NCI-H524 (cell line): ENCODE measurements around the gene DNAI7.

Source experiments
- DNase-seq, 2 experiments: peaks; one replicate each; lab custom pipeline; 2025; lab: John Stamatoyannopoulos, UW

The DNAI7 gene, protein sequence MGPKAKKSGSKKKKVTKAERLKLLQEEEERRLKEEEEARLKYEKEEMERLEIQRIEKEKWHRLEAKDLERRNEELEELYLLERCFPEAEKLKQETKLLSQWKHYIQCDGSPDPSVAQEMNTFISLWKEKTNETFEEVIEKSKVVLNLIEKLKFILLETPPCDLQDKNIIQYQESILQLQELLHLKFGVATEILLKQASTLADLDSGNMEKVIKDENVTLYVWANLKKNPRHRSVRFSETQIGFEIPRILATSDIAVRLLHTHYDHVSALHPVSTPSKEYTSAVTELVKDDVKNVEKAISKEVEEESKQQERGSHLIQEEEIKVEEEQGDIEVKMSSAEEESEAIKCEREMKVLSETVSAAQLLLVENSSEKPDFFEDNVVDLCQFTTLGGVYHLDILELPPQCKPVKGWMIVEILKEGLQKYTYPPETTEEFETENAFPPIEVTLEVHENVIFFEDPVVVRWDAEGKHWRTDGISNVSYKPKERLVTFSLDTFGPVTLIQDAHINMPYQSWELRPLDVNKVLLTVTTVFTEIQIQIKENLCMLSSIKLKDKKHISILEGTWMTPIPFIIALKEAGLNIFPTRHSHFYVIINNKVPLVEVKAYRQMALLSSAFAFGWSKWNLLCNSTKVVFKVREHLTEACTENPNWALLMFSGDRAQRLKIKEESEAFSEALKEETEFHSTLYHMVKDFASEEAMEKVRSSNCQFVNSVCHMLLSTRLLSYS

DNA sequence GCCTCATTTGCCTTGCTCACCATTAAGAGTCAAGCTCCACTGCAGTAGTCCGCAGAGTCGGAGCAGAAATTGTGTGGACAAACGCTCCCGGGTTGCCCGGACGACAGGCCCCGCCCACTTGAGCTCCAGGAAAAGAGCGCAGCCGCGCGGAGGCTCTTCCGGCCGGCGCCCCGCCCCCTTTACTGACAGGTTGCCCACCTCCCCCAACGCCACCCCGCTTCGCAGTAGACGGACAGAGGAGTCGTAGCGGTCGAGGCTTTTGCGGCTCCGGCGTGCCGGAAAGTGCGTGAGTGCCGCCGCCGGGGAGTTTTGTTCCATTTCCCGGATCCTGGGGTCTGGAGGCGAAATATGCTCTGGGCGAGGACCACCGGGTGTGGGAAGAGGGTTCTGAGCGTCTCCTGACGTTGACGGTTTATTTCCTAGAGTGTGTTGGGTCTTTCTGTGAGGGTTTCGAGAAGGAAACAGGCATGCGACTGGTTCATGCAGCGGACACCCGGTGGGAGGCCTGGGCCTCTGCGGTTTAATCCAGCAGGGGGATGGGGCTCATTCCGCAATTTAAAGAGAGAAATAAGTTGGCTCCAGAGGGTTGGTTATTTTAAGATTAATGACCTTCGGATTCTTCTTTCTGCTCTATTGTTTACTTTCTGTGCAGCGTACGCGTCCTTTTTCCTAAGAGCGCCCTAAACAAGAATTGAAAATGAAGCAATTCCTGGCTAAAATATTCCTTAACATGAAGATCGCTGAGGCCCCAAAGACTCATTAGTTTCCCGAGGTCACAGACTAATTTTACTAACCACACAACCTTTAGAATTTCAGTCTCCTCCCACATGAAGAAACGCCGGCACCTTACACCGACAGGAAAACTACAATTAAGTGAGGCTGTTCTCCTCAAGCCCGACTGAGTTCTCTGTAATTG is at the start of gene DNAI7, which contains the start of gene ETFRF1:
Gene DNAI7, minus strand, starts transcription at position 105 of the 916 bp plus-strand sequence. Its CDS starts 82 bp downstream, at position 23.
Gene ETFRF1, plus strand, starts transcription at position 182 of the 916 bp plus-strand sequence. CDS start 8,720 bp downstream, outside the sequence.
- DNase-seq, result peak; percentile 82 to 93

DNA sequence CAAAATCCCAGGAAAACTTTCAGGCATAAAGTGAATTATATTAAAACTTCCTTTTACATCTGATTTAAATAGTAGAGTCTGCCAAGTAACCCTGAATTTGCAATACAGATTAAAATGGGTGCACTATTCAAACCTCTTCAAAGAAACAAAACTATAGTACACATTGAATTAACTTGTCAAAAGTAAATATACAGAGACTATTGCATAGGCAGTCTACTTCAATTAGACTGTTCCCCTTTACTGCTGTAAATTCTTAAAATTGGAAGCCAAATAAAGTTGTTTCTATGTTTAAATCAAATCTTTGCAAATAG is 48.7 kb upstream of the DNAI7 start:
- no peak for DNase-seq

DNA sequence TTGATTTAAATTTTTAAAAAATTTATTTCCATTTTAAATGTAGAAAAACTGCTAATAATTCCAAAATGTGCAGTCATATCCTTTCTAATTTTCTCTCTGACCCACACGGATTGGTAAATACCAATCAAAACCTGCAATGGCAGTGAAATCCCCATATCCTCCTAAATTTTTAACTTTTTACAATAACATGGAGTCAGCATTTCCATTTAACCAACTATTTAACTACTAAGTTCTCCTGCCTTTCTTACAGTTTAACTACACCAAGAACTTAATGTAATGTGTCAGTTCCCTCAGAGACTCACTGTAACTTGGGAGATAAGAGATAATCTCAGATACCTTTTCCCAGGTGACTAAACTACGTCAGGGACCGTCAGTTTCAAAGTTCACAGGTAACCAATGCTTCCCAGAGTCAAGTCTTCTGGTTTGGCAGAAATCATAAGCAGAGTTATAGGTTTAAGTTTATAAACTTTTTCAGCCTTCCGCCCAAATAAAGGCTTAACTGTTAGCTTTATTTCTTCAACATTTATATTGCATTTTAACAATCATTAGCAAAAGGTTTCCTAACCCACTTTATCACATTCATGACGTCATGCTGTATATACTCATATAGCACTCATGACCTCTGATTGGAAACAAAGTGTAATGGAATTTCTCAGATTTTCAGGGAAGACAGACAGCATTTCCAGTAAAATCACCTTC is 48.2 kb upstream of the DNAI7 start:
- no peak for DNase-seq

DNA sequence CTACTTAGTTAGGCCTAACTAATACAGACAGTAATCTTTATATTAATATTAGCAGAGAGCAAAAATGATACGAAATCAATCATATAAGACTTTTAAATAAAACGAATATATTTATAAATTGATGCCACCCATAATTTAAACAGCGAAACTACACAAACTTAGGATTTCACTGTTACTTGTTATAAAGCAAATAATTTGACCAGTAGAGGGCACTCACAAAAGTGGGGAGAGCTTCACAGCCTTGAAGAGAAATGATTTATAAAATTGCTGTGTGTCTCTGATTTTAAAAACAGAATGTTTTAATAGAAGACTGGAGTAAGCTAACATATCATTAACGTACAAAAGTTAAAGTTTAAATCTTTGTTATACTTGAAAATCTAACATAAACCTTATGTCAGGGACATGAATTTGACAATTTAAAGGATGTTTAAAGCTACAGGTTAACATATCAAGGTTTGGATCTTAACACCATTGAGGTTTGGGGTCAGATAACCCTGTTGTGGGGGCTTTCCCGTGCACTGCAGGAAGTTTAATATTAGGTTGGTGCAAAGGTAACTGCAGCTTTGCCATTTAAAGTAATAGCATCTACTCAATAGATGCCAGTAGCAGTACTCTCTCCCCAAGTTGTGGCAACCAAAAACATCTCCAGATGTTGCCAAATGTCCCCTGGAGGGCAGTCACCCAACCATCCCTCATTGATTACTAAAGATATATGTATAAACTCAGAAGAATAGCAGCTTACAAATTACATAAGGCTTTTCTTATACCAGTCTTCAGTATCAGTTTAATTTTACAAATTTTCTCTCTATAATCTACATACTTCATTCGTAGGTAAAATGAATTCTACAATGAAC is 46.4 kb upstream of the DNAI7 start:
- peak in 1 of 2 experiments; percentile 32 for DNase-seq

DNA sequence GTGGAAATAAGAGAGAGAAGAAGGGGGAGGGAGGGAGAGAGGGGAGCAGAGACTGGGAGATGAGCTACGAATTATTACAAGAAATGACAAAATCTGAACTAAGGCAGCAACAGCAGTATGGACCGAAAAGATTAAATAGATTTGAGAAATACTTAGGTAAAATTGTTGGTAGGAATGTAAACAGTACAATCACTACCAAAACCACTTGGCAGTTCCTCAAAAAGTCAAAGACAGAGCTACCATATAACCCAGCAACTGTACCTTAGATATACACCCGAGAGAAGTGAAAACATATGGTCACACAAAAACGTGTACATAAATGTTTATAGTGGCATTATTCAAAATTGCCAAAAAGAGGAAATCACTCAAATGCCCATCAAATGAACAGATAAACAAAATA is 41.7 kb upstream of the DNAI7 start:
- DNase-seq, result no peak

DNA sequence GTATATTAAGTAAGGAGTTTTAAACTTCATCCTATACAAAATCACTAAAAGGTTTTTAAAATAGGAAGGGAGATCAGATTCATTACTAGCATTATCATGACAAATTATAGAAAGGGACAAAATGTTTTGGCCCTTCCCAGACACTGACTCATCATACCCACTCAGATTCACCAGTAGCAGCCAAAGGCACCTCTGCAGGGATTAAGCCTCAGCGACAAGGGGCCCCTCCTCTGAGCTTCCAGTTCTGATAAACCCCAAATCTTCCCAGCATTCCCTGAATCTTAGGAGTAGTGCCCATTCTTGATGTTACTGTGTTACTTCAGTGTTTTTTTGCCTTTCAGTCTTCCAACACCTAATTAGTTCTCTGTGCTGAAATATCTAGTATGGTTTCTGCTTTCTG is 41.2 kb upstream of the DNAI7 start:
- no peak for DNase-seq

DNA sequence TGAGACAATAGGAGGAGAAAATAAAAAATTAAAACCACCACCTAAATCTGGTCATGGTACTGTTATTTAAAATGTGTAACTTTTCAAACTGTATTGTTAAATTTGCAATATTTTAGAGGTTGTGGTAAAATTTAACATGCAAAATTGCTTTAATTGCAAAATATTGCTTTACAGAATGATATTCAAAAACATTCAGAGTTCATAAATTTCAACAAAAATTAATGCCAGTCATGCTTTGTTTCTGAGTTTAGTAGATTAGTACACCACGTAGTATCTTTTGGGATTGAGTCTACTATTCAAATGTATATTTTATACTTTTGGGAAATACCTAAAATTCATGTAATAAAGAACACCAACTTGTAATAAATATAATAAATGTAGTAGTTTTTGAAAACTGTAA is 18.4 kb upstream of the DNAI7 start:
- no peak for DNase-seq

DNA sequence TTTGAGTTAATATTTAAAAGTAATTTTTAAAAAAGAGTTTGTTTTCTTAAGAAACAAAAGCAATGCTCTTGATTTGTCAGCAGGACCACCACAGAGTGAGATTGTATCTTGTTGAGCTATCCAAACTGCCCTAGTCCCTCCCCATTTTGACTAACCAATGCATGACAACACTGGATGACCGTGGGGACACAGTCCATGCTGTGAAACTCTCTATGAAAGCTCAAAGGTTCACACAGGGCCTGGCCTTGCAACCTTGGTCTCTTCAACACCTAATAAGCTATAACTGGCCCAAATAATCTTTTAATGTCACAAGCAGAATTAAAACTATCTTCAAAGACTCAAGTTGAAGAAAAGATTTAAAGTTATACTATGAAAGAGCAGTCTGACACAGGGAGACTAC is 13.6 kb upstream of the DNAI7 start:
- no peak for DNase-seq

DNA sequence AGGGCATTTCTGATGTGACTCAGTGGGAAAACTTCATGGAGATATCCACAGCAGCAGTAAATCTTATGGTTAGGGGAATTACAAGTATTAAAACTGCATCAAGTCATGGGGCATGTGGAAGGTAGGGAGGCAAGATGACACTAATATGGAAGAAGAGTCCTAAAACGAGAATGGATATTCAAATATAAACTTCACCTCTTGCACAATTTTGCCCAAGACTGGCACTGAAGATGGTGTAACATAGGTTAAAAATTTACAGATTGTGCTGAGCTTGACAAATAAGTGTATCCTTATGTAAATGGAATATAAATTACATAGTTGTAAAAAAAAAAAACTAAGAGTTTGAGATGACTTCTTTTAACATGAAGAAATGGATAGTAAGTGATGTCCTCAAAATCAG is 12.9 kb upstream of the DNAI7 start:
- DNase-seq, result no peak

DNA sequence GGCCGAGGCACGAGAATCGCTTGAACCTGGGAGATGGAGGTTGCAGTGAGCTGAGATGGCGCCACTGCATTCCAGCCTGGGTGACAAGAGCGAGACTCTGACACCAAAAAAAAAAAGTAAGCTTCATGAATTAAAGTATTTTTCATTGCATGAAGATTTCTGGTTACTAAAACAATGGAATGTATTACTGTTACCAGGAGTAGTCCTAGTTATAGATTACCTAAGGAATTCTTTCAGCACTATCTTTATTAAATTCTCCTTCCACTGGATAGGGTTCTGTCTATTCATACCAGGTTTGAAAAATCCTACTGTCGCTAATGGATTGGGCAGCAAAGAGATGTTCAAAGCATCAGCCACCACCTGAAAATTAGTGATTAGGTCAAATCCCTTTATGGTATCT is 12.5 kb upstream of the DNAI7 start:
- no peak for DNase-seq

DNA sequence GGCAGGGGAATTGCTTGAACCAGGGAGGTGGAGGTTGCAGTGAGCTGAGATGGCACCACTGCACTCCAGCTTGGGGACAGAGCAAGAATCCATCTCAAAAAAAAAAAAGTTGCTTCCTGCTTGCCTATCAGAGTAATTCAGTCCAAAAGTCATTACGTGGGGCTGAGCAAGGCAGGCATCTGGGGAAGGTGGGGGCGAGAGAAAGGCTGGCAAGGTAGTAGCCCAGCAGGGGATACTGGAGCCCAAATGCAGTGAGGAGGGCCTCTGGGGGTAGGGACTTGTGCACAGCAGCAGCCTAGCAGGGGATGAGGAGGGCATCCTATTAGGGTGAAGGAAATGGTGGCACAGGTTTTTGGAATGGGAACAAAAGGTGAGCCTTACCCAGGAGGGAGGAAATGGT is 7.2 kb upstream of the DNAI7 start:
- DNase-seq, result no peak

DNA sequence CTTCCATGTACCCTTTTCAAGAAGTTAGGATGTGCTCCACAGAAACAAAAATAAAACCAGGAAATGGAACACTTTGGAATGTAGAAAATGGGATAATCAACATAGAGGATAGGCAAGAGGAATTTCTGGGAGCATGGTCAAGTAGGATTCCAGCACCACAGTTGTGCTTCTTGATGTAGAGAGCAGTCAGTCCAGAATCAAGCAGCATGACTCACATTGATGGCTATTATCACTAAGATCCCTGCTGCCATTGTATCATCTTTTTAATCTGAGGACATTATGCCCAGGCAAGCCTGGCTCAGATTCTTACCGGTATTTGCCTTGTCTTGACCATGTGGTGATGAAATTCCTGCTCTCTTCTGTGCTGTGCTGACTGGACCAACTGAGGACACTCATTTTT is 5.7 kb upstream of the DNAI7 start:
- no peak for DNase-seq

DNA sequence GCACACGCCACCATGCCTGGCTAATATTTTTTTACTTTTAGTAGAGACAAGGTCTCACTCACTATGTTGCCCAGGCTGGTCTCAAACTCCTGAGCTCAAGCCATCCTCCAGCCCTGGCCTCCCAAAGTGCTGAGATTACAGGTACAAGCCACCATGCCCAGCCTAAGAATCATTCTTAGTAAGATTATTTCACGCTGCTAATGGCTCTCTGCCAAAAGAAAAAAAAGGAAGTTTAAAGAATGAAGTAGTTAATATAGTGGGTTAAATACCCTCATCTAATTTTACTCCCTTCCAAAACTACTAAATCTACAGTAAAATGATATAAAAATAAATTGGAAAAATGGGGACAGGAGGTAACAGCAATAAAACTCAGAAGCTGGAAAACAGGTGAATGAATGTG is 2.6 kb upstream of the DNAI7 start:
- DNase-seq, result no peak

DNA sequence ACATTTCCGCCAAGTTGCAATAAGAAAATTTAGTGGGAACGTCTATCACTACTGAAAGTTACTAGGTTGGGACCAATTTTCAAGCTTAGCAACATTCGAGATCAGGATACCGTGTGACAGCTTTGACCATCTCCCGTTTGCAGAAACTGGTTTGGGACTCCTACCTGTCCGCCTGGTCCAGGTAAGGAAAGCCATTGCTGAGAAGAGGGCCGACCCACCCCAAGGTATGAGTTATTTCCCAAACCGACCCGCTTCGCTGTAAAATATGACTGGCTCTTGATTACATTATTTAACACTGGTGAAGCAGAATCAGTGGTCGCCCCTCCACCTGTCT is 271 bp downstream of the DNAI7 start:
- no peak for DNase-seq

DNA sequence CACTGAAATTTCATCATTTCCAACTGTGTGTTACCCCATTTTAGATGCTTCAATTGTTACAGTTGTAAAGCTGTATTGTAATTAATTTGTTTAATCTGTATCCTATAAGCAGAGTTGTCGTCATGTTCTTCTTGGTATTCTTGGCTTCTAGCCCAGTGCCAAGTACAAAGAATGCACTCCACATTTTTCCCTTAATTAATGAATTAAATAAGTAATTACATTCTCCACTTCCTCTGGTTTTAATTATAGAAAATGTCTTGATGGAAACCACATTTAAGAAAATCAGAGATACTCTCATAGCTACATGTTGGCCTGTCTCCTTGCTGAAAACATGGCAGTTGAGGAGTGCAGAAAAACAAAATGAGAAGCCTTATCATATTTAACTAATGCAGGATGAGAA is 746 bp downstream of the DNAI7 start:
- no peak for DNase-seq

DNA sequence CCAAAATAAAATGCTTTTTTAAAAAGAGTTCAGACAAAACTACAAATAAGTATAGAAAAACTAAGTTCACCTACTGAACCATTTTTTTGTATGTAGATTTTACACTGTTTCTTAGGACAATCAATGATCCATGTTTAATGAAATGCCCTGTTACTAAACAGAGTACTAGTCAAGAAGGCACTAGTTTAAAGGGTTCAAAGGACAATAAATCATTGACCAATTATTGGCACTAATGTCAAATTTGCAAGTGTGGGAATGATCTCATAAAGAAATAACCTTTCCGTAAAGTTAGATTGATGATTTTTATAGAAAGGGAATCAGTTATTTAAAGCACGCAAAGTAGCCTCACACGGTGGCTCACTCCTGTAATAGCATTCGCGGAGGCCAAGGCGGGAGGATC is 4.2 kb downstream of the DNAI7 start:
- no peak for DNase-seq

DNA sequence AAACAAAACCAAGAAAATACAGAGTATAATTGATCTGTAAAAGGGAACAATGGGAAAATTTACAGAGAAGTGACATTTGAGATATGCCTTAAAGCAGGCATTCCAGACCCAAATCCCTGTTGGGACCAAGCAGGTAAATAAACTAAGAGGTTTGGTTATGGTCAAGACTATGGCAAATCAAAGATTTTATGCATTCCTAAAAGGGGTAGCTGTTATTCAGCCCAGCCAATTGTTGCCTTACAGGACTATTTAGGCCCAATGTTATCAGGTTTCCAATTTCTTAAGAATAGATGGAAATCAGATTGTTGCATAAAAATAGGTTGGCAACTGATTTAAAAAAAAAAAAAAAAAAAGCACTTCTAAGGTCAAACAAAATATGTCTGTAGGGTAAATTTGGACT is 5.3 kb downstream of the DNAI7 start:
- DNase-seq, result no peak

DNA sequence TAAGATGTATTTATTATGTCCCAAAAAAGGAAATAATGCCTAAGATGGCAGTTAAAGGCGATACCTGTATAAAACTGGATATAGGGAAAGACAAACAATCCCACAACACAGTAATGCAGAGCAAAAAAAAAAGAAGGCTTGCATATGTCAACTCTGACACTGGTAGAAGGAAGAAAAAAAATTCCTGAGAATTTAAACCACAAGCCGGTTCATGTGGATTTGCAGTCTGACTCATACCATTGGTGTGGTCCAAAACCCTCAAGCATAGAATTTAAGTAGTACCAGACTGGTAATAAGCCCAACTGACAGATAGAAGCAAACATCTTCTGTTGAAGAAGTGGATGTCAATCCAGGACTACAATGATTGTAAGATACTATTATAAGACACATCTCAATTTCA is 7.2 kb downstream of the DNAI7 start:
- DNase-seq, result no peak

DNA sequence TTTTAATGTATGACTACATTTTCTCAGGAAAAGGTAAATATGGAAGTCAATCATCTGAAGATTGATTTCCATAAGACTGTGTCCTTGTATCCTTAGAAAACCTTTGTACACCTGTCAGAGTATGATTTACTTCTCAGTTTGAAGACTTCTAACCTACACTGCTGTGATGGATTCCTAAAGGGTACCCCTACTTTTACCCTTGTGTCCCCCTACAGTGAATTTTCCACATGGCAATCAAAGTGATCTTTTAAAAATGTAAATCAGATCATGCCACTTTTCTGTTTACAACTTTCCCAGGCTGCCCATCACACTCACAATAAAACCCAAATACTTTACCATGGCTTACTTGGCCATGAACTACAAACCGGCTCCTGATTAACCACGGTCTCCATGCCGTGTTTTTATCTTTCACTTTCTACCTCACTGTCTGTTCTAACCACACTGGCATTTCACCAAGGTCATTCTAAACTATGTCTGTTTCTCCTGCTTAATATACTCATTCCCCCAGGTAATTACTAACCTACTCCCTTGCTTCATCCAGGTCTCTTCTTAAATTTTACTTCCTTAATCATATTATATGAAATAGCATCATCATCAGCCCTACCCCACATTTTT is 8.1 kb downstream of the DNAI7 start:
- no peak for DNase-seq

DNA sequence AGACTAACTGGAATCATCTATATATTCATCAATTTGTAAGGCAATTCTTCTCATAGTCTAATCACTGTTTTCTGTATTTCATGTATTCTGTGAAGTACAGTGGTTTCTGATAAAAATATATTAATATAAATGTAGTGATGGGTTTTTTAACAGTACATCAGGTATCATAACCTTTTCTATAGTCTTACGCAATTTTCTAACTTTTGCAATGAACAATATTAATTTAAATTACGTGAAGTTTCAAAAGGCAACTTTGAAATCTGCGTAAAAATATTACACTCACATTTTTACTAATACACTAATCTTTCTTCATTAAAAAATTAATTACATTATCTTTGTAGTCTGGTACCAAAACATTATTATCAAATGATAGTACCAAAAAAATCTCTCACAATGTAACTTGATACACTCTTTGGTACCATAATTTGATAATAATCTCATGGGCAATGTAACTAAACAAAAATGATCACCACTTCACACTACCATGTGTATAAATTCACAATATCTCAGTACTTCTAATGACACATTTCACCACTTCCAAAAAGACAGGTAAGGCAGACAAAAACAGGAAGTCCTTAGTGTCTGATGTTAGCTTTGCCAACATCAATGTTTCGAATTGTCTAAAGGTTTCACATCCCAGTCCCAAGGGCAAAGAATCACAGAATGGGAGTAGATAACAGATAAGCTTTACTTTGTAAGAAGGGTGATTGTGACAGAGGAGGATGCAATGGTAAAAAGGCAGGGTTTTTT is 8.7 kb downstream of the DNAI7 start:
- DNase-seq, result no peak
